Stimulated activated CD8-positive, alpha-beta memory T cell treated with anti-CD3 and anti-CD28 coated beads, Interleukin-15, amount 100 ng/mL, for 1 hour (primary cell): ENCODE data around the gene JARID2.

ENCODE experiments used
- DNase-seq: peaks from one replicate; pipeline ENCODE4 v3.0.0-alpha.2; 2020; ENCODE audit warnings: low read depth

The JARID2 gene

GRCh38 chr6:15358579-15359327 lies 112.9 kb downstream of the JARID2 start:
- no peak for DNase-seq

GRCh38 chr6:15359335-15359862 lies 113.5 kb downstream of the JARID2 start:
- DNase-seq, result no peak

- no peak for DNase-seq
Measured at GRCh38 chr6:15360300-15360699, 114.4 kb downstream of the JARID2 start.

- no peak for DNase-seq
Measured at GRCh38 chr6:15361197-15361596, 115.3 kb downstream of the JARID2 start.

GRCh38 chr6:15362274-15363160 lies 116.6 kb downstream of the JARID2 start:
- DNase-seq, result no peak

- DNase-seq, result no peak
Measured at GRCh38 chr6:15363164-15363522, 117.3 kb downstream of the JARID2 start.

- DNase-seq, result no peak
Measured at GRCh38 chr6:15363523-15364400, 117.9 kb downstream of the JARID2 start.

- no peak for DNase-seq
Measured at GRCh38 chr6:15364401-15365037, 118.7 kb downstream of the JARID2 start.

- no peak for DNase-seq
Measured at GRCh38 chr6:15365273-15365687, 119.4 kb downstream of the JARID2 start.

GRCh38 chr6:15366003-15366535 lies 120.2 kb downstream of the JARID2 start:
- DNase-seq, result no peak

GRCh38 chr6:15366879-15367278 lies 121.0 kb downstream of the JARID2 start:
- no peak for DNase-seq

- no peak for DNase-seq
Measured at GRCh38 chr6:15368186-15368585, 122.3 kb downstream of the JARID2 start.

GRCh38 chr6:15368873-15369272 lies 123.0 kb downstream of the JARID2 start:
- no peak for DNase-seq

GRCh38 chr6:15369838-15370237 lies 124.0 kb downstream of the JARID2 start:
- no peak for DNase-seq

- DNase-seq, result no peak
Measured at GRCh38 chr6:15370733-15371671, 125.1 kb downstream of the JARID2 start.

GRCh38 chr6:15372932-15373331 lies 127.1 kb downstream of the JARID2 start:
- DNase-seq, result no peak

GRCh38 chr6:15374119-15374518 lies 128.2 kb downstream of the JARID2 start:
- DNase-seq, result no peak

GRCh38 chr6:15375018-15375417 lies 129.1 kb downstream of the JARID2 start:
- no peak for DNase-seq

- no peak for DNase-seq
Measured at GRCh38 chr6:15375638-15376290, 129.9 kb downstream of the JARID2 start.
